ENCODE data around the gene RBBP6.

DNA sequence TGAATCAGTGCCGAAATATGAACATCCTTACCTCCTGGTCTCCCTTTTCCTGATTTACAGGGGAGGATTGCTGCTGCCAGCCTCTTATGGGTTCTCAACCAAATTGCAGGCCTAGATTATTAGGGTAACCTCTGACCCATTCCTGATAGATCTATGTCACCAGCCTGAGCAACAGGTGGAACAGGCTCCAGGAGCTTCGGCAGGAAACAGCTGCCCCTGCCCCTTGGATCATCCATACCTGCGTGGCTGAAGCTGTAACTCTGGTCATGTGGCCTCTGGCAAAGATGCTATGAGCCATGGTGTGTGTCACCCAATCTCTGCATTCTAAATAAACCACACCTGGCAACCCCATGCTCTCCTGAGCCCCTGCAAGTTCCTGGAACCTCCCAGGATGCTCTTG lies 18.4 kb upstream of the RBBP6 start:
- TF ChIP-seq CTCF (IDR thresholded peaks at IDR 0.05) (no peak), POLR2A (IDR thresholded peaks at IDR 0.05) (no peak)

Measured in lower leg skin (tissue), 3 donors.